GM19025 (cell line): ENCODE measurements around the gene FAM114A1.
"Not testable (repeated sequence)": the region's sequence is repeated elsewhere in the genome, so short reads cannot be mapped to it uniquely, and the experiment has no call there.

Experiments
- ATAC-seq: cut with Tn5 transposase; IDR thresholded peaks from one replicate; pipeline ENCODE4 v1.9.1; 2021; ENCODE audit warnings: mild to moderate bottlenecking, low read depth, moderate library complexity; ENCODE audit not compliant: unreplicated experiment

FAM114A1 gene

DNA sequence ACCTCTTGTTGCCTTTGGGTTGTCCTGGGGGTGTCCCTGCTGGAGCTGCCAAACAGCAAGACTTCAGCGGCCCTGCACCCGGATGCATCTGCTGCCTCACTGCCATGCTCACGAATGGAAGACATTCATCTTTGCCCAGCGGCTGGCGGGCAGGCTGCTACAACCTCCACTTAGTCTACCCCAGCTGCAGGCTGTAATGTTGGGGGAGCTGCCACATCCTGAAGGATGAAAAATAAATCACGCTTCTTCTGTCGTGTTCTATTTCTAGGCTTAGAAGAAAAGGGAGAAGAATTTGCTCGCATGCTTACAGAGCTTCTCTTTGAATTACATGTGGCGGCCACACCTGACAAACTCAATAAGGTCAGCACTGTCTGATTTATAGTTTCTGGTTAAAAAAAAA, 61.4 kb downstream of the FAM114A1 start:
- ATAC-seq, result no peak

DNA sequence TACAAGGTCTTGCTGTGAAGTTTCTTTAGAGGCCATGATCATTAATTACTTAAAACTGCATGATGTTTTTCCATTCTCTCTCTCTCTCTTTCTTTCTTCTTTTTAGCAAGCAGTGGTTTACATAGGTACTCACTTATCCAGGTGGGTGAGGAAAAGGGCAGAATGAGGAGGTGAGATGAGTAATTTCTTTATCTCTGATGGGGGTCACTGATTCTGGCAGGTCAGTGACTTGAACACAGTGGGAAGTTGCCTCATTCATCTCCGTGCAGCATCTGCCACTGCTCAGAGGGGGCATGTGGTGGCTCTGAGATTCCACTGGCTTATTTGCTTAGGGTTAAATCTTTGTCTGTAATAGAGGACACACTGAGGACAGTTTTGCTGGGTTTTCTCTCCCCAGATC, 62.6 kb downstream of the FAM114A1 start:
- ATAC-seq, result no peak

DNA sequence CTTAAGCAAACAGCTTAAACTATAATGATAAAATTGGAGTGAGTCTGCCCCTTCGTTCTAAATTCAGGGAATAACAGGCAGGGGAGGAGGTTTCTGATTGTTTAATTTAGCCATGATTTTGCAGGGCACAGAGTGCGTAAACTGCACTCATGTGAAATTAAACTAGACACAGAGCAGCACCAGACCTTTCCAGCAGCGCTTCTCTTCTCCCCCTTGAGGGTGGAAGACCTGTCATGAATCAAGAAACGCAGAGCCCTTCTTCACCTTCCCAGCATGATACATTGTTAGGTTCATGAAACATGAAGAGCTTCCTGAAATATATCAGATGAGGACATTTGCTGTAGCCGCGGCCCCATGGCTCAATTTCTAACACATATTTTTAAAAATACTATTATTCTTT, 63.1 kb downstream of the FAM114A1 start:
- no peak for ATAC-seq

DNA sequence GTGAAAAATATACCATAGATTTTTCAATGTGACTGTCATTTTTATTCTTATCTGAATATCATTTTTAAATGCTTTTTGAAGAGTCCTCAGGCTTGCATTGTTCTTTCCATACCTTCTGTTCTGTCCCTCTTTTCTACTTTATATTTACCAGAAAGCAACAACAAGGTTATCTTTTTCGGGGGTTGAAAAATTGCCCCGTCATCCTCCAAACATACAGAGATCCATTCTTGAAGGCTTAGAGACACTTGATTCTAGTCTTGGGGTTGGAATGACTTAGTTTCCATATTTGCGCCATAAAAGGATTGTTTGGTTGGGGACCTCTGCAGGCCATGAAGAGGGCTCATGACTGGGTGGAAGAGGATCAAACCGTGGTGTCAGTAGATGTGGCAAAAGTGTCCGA, 63.5 kb downstream of the FAM114A1 start:
- ATAC-seq, result no peak

DNA sequence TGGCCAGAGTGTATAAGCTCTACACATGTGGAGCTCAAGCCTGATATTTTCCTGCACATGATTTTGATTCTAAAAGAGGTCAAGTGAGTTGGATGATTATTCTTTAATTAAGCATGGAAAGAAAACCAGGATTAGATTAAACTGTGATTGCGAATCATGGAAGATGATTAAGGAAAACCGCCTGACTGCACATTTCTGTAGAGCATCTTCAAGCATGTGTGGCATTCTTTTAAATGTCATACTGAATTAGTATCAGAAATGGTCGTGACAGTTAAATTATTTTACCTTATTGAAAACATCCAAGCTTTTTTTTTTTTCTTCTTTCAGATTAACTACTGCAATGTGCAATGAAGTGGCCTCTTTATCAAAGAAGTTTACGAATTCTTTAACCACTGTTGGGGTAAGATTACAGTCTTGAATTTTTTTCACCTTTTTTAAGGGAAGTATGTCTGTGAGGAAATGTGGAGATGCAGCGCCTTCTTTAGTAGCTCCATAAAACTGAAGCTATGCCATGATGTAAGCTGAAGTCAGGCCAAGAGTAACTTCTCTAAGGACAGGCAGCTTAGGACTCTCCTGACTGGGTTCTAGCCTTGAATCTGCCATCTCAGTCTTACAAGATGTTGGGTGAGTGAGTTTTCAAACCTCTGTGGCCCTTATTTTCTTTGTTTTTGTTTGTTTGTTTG, 67.9 kb downstream of the FAM114A1 start:
- ATAC-seq, result no peak

DNA sequence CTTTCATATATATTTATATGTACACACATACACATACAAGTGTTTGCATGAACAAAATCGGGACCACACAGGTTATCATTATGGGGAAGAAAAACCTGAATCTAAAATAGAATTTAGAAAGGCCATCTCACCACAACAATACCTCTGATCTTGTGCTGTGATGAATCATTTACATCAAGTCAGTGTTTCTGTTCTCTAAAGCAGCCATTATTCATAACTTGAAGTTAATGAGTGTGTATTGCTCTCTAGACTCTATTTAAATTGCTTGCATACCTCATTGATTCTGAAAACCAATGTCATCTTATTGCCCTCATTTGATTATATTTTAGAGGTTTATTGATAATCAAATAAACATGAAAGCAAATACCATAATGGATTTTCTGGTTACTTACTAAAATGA, 71.6 kb downstream of the FAM114A1 start:
- peak; percentile 87 for ATAC-seq

DNA sequence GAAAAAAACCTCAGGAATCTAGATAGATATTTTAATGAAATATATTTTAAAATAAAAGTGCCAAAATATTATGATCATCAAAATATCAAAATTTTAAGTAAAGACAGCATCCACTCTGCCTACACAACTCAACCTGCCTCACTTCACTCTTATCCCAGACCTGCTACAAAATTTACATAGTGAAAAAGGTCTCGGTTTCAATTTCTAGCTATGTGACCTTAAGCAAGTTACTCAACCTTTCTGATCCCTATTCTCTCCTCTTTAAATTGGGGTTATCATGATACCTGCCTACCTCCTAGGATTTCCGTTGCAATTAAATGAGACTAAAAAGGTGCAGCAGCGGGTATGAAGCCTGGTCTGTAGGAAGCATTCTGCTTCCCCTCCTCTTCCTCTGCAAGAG, 72.9 kb downstream of the FAM114A1 start:
- ATAC-seq, result no peak

DNA sequence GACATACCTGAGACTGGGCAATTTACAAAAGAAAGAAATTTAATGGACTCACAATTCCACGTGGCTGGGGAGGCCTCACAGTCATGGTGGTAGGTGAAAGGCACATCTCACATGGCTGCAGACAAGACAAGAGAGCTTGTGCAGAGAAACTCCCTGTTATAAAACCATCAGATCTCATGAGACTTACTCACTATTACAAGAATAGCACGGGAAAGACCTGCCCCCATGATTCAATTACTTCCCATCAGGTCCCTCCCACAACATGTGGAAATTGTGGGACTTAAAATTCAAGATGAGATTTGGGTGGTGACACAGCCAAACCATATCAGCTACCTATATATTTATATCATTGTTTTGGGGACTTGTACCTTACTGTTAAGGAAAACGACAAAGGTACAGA, 74.3 kb downstream of the FAM114A1 start:
- ATAC-seq, result not testable (repeated sequence)

DNA sequence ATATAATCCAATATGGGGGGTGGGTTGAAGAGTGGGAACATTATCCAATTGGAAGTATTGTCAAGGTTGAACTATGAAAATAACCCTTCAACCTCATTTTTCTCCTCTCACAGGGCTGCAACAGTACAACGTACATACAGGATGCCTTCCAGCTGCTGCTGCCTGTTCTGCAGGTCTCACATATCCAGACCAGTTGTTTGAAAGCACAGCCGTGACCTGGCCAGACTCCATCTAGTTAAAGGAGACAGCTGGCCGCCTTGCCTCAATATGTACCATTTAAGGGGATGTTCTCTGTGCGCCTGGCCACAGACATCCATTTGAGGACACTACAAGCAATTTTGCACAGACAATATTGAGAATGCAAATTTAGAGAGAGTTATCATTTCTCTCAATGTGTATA, 75.7 kb downstream of the FAM114A1 start:
- no peak for ATAC-seq

DNA sequence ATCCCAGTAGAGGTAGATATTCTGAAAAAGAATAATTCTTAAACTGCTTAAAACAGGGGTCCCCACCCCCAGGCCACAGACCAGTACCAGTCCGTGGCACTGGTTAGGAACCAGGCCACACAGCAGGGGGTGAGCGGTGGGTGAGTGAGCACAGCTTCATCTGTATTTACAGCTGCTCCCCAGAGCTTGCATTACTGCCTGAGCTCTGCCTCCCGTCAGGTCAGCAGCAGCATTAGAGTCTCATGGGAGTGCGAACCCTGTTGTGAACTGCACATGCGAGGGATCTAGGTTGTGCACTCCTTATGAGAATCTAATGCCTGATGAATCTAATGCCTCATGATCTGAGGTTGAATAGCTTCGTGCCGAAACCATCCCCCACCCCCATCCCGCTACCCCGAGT, 76.8 kb downstream of the FAM114A1 start:
- no peak for ATAC-seq

DNA sequence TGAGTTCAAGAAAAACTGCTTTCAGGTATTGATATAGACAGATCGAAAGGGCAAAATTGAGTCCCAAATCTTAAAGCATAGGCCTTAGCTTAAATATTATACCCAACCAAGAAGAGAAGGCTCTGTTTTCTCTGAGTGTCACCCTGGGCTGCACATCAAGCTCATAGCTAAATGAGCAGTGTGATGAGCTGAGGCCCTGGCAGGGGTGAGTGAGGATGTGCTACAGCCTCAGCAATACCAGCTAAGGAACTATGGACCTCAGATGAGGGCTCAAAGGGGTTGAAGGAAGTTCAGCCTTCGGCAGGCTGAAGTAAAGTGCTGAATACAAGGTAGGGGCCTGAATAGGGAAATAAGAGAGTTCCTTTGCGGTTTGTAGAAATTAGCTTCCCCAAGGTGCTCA, 79.3 kb downstream of the FAM114A1 start:
- no peak for ATAC-seq

DNA sequence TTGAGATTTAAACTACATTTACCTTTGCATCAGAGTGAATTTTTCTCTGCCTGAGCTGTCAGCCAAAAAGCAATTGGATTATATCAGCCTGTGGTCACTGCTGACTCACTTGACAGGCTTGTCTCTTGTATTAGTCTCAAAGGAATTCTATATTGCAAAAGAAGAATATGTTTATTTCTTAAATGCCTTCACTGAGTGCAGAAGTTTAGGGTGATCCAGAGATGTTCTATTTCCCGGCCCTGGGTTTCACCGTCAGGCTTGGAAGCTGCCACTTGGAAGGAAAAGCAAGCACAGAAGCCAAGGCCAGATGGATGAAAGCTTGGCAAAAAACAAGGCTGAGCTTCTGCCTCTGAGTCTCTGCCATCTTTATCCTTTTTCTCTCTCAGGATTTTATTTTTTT, 80.9 kb downstream of the FAM114A1 start:
- no peak for ATAC-seq

DNA sequence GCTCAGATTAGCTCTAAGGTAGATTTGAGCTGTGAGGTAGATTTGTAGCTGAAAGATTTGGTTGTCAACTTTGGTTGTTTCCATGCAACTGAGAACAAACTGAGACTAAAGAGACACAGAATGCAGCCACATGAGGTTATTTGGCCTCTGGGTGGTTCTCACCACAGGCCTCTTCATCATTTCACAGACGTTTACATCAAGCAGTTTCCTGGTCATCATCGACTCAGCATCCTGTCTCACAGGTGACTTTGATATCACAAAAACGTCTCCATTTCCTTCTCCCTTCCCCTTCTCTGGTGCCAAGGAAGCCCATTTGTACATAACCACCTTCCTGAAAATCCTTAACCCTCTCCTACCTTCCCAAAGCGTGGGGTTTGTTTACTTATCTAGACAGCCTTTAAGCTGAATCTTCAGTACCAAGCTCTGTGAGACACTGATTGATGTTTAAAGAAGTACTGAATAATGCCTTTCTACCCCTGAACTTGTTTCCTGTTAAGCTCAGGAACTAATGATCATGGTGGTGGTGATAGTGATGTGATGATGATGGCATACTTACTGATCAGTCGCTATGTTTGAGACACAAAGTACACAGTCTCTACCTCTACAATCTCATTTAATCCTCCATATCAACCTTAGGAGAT, 81.9 kb downstream of the FAM114A1 start:
- no peak for ATAC-seq

DNA sequence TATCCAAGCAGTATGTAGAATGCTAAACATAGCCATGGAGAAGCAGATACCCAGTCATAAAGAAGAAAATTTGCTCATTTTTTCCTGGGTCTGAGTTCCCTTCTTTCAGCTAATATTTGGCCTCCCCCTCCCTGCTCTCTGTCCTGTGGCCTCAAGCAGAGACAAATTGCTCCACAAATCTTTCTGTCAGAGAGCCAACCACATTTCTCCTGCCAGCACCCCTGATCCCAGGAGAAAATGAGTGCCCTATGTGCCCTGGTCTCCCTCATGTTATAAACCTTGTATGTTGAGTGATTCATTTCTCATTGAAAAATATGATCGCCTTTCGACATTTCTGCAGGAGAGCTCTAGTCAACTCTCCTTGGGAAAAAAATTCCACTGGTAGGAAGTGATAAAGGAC, 82.6 kb downstream of the FAM114A1 start:
- no peak for ATAC-seq

DNA sequence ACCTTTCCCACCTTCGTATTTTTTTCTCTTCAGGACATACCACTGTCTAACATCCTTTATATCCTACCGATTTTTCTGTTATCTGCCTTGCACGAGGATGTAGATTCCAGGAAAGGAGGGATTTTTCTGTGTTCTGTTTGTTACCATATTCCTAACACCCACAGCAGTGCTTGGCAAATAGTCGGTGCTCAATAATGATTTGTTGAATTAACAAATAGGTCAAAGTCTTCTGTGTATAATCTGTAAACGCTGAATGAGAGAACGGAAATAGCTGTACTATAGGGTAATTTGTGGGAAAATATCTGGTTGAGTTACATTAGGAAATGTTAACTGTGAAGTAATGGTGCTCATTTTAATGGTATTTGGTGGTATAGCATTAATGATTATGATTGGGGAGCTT, 83.1 kb downstream of the FAM114A1 start:
- ATAC-seq, result no peak

DNA sequence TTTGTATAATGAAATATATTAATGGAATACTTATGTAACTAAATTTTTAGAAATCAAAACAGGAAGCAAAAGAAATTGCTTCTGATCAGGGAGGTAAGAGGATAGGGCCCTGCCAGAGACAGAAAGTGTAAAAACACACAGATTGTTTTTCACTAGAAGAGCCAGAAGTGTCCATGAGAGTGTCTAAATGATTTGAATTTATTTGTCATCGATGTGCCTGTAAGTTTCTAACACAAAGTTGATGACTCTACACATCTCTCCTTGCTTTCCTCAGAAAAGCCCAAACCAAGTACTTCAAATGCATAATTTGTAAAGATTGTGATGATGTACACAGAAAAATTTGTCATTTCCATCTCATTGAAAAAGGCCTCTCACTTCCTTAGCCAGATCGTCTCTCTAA, 84.0 kb downstream of the FAM114A1 start:
- ATAC-seq, result no peak

DNA sequence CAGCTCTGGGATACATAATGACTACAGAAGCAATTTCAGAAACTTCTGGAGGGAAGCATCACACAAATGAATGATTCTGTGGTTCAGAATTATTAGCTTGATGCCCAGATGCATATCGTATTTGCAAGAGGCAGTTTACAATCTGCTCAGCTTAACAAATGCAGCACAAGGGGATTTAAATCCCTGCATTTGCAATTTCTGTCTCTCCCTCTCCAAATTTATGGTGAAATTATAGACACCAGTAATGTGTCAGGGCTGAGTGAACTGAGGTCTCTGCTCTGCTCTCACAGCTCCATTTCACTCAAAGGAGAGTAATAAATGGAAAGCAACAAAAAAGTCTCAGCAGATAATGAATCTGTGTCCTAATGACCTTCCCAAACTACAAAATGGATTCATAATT, 84.4 kb downstream of the FAM114A1 start:
- no peak for ATAC-seq

DNA sequence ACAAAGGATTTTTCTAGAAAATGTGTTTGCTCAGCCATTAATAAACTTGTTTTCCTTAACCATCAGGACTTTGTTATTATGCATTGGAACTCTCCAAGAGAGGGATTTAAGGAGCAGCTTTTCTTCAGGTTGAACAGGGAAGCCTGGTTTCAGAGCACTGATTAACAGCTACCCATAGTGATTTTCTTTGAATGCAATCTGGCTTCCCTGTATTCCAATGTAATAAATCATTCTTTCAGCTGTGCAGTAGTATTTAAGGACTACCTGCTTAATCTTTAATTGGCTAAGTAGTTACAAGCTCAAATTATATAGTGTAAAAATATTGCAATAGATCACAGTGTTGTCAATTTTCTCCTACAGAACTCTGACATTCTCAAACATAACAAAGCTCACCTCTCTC, 87.1 kb downstream of the FAM114A1 start:
- no peak for ATAC-seq

DNA sequence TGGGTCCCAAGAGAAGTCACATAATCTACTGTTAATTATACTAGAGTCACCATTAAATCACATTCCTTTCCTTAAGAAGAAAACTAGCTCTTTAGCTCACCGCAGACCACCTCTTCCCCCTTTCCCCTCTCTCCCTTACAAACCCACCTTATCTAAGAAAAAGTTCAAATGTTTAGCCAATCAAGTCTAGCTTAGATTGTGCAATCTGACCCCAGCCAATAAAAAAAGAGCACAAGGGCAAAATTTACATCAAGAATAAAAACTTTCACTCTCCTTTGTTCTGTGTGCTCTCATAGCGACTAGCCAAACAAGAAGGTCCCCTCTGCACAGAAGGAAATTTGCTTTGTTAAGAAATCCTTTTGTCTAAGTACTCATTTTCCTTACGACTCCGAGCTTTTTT, 88.4 kb downstream of the FAM114A1 start:
- ATAC-seq, result no peak

DNA sequence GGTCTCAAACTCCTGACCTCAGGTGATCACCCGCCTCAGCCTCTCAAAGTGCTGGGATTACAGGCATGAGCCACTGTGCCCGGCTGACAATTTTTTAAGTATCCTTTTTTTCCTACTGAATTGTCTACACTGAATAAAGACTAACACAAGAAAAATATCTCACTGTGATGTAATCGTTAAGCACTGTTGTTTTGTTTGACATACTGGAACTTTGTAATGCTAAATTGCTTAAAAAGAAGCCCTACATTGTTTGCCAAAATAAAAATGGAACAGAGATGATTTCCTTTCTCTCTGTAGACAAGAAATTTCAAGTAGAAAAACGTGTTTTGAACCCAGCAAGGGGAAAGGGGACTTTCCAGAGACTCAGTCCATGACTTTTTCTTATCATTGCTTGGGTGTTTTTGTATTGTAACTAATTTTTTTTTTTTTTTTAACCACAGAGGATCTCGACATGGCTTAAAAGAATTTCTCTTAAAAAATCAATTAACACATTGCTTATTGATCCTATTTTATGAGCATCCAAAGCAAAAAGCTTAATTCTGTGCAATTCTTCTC, 89.7 kb downstream of the FAM114A1 start:
- no peak for ATAC-seq

DNA sequence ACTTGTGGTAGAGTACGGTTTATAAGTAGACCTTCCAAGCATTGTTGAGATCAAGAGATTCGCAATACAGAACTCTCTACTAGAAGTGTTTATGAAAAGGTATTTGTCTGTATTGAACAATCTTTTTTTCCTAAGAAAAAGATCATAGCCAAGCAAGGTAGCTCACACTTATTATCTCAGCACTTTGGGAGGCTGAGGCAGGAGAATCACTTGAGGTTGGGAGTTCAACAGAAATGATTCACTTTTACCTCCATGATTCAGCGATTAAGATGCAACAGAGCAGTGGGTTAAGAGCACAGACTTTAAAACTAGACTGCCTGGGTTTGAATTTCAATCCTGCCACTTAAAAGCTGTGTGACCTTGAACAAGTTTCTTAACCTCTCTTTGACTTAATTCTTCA, 90.3 kb downstream of the FAM114A1 start:
- ATAC-seq, result no peak

DNA sequence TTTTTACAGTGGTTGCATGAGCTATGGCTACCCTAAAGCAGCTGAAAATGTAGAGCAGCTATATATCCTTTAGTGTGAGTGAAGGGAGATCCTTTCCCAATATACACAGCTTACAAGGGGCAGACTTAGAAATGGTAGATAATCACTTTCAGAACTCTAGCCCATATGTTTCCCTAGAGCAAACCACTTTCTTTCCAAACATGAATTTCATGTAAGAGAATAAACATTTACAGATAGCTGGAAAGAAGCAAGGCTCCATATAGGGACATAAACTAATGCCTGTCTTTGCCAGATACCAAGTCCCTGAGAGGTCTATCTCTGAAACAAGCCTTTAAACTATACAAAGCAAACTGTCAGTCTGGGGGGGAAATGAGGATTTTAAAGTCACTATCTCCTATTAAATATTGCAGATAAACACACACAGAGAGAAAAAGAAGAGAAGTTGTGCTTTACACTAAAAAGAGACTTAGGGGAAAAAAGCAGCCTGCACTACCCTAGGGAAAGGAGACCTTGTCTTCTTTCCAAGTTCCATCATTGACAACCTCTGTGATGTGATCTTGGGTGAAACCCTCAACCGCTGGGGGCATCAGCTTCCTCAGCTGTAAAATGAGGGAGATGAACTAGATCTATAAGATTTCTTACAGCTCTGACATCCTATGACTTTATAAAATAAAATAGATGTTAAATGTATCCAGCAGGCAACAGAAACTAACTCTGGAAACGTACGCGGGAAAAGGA, 91.0 kb downstream of the FAM114A1 start:
- no peak for ATAC-seq
